Measurements from ENCODE around the gene CARD11.

The CARD11 gene

DNA sequence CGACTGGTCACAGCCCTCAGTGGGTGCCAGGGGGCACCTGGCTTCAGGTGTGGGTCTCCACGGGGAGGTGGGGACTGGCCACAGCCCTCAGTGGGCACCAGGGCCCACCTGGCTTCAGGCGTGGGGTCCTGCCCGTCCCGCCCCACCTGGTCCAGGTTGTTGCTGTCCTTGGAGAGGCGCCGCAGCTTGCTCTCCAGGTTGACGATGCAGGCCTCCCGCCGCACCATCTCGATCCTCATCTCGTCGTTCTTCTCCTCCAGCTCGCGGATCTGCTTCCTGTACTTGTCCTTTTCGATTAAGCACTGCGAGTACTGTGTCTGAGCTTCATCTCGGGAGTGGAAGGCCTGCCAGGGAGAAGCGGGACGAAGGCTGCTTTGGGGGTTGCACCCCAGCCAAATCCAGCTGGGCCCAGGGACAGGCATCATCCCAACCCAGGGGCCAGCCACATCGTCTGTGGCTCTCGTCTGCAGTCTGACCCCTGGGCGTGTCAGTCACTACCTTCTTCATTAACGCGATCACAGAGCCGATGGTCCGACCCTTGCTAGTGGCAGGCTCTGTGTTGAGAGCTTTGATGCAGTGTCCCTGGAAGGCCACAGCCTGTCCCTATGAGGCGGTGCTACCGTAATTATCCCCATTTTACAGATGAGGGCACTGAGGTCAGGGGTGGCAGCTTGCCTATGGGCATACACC, 106.6 kb downstream of the CARD11 start:
- no peaks in the 10 kb centered on the region for H3K36me3 ChIP-seq
- no peak for DNase-seq
- no peaks in the 10 kb centered on the region for H3K27me3 ChIP-seq (ENCODE audit: insufficient read depth, low read depth, severe bottlenecking)
- H3K27ac ChIP-seq: no peak overlapping the region
- TF ChIP-seq, protein P1, sequence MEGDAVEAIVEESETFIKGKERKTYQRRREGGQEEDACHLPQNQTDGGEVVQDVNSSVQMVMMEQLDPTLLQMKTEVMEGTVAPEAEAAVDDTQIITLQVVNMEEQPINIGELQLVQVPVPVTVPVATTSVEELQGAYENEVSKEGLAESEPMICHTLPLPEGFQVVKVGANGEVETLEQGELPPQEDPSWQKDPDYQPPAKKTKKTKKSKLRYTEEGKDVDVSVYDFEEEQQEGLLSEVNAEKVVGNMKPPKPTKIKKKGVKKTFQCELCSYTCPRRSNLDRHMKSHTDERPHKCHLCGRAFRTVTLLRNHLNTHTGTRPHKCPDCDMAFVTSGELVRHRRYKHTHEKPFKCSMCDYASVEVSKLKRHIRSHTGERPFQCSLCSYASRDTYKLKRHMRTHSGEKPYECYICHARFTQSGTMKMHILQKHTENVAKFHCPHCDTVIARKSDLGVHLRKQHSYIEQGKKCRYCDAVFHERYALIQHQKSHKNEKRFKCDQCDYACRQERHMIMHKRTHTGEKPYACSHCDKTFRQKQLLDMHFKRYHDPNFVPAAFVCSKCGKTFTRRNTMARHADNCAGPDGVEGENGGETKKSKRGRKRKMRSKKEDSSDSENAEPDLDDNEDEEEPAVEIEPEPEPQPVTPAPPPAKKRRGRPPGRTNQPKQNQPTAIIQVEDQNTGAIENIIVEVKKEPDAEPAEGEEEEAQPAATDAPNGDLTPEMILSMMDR (IDR thresholded peaks at IDR 0.05; ENCODE audit: low read depth, low read length): no peak
- H3K9me3 ChIP-seq (ENCODE audit: severe bottlenecking): no peaks in the 10 kb centered on the region
- no peak overlapping the region for H3K4me3 ChIP-seq (ENCODE audit: low read depth, low read length)

DNA sequence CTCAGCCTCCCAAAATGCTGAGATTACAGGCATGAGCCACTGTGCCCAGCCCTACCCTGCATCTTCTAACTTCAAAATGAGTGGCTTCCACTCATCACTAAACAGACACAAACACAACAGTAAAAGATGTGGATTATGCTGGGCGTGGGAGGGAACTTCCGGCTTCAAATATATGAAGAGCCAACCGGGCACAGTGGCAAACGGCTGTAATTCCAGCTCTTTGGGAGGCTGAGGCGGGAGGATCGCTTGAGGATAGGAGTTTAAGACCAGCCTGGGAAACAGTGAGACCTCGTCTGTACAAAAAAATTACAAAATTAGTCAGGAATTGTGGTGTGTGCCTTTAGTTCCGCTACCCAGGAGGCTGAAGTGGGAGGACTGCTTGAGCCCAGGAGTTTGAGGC, 107.4 kb downstream of the CARD11 start:
- TF ChIP-seq, protein P1 (IDR thresholded peaks at IDR 0.05; ENCODE audit: low read depth, low read length): no peak
- H3K9me3 ChIP-seq (ENCODE audit: severe bottlenecking): no peaks in the 10 kb centered on the region
- no peaks in the 10 kb centered on the region for H3K36me3 ChIP-seq

DNA sequence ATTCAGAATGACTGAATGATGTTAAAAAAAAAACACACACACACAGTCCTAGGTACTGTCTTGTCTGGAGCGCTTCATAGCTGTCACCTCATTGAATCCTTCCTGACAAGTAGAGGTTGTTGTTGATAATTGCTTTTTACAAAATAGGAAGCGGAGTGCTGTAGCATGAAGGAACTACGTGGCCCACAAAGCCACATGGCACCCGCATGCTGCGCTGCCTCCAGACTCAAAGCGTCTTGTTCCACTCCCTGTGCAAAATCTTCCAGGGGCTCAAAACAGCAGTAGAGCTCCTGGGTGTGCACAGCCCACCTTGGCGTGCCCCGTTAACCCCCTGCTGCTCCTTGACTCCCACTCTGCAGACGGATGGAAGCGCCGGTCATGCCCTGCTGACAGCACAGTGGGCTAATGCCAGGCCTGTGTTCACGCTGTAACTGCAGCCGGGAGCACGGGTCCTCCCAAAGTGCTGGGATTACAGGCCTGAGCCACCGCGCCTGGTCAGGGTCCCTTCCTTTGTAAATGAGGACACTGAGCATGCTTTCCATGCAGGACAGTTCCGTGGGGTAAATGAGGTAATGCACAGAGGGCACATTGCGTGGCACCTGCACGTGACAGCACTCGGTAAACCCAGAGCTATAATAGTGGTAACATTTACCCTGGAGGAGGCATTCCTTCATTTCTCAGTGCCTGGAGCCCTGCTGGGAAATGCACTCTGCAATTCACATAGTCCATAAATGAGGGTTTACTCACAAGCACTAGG, 108.5 kb downstream of the CARD11 start:
- Histone ChIP-seq H3K36me3 (no peaks in the 10 kb centered on the region), H3K27ac (no peak overlapping the region), H3K4me3 (ENCODE audit: low read depth, low read length) (no peak overlapping the region), H3K9me3 (ENCODE audit: severe bottlenecking) (no peaks in the 10 kb centered on the region), H3K27me3 (ENCODE audit: insufficient read depth, low read depth, severe bottlenecking) (no peaks in the 10 kb centered on the region)
- DNase-seq: no peak
- TF ChIP-seq, protein P1 (IDR thresholded peaks at IDR 0.05; ENCODE audit: low read depth, low read length): no peak

More for the DNA sequence above, 107.4 kb downstream of the CARD11 start:
- Histone ChIP-seq H3K27ac (no peak overlapping the region), H3K4me3 (ENCODE audit: low read depth, low read length) (no peak overlapping the region), H3K27me3 (ENCODE audit: insufficient read depth, low read depth, severe bottlenecking) (no peaks in the 10 kb centered on the region)
- DNase-seq: no peak

DNA sequence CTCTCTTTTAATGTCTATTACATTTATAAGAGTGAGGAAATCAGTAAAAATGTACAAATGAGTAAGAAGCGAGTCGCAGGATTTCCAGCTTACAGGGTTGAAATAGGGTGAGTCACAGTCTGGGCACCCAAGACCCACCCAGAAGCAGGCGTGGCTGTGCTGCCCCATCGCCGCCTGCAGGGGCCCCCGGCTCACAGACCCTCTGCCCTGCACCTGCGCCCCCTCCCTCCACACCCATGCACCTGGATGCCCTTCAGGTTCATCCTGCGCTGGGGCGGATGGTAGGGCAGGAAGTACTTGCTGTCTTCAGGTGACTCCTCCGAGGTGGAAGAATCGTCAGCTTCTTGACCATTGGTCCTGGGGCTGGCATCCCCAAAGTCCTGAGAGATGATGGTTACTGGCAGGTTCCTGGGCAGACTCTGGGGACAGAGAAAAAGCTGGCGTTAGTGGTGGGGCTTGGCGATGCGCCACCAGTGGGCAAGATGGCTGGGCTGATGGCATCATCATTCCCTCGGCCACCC, 109.4 kb downstream of the CARD11 start:
- no peaks in the 10 kb centered on the region for H3K9me3 ChIP-seq (ENCODE audit: severe bottlenecking)
- no peaks in the 10 kb centered on the region for H3K27me3 ChIP-seq (ENCODE audit: insufficient read depth, low read depth, severe bottlenecking)
- DNase-seq: no peak
- no peak overlapping the region for H3K27ac ChIP-seq
- TF ChIP-seq, protein P1 (IDR thresholded peaks at IDR 0.05; ENCODE audit: low read depth, low read length): no peak
- H3K36me3 ChIP-seq: no peaks in the 10 kb centered on the region
- H3K4me3 ChIP-seq (ENCODE audit: low read depth, low read length): no peak overlapping the region

DNA sequence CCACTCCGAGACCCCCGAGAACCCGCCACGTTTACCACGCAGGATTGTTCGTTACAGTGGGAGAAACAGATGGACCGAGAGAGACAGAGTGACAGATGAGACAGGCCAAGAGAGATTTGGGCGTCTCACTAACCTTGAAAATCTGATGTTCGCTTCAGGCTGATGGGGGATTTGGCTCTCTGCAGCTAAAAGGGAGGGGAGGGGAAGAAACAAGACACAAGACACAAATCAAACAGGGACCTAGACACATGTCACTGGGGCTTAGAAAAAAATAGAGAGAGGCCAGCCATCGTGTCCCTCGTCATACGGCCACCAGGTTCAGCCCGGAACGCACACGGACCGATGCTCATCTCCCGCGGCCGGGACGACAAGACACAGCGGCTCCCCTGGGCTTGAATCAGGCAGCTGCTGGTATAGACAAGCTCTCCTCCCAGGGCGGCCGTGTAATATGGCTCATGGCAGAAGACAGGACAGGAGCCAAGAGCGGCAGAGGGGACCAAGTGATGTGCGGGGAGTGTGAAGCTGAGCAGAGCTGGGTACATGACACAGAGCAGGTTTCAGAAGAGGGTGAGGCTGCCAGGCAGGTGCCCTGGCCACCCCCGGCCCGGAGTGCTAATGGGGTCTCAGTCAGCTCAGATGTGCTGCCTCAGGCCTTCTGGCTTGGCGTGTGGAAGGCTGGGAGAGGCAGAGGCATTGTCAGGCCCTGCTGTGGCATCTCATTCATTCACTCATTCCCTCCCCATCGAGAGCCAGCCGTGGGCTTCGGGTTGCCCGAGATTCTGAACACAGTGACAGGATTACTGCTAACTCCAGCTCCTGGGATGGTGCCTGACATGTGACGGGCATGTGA, 111.0 kb downstream of the CARD11 start:
- TF ChIP-seq, protein P1 (IDR thresholded peaks at IDR 0.05; ENCODE audit: low read depth, low read length): no peak
- H3K4me3 ChIP-seq (ENCODE audit: low read depth, low read length): peak overlapping the region; percentile 1
- H3K9me3 ChIP-seq (ENCODE audit: severe bottlenecking): no peaks in the 10 kb centered on the region
- DNase-seq: peak; percentile 42
- H3K27me3 ChIP-seq (ENCODE audit: insufficient read depth, low read depth, severe bottlenecking): no peaks in the 10 kb centered on the region
- peak overlapping the region; percentile 37 for H3K27ac ChIP-seq
- no peaks in the 10 kb centered on the region for H3K36me3 ChIP-seq

Data from WERI-Rb-1 (cell line).